PC-9 (cell line): Measurements from ENCODE around the gene SERPINH1. TPM values are rescaled to one million over a fixed set of nuclear protein-coding genes. Genes with fewer than 3 reads are reported as not detected.

ENCODE experiments used
- BruUV-seq: library from RNA; stranded (reverse); fragments of 400-500 nt; replicated peaks from 2 replicates; lab custom pipeline; 2021; lab: Mats Ljungman, UMichigan
- CTCF ChIA-PET: fragments of 300-600 bp; sonication (Branson Sonifier 250); formaldehyde crosslinking; loops from one replicate; lab custom pipeline; 2022; ENCODE audit warnings: antibody characterized with exemption; lab: Charles Lee
- POLR2A ChIA-PET: fragments of 300-600 bp; sonication (Branson Sonifier 250); formaldehyde crosslinking; loops from one replicate; lab custom pipeline; 2022; ENCODE audit warnings: antibody characterized with exemption; ENCODE audit not compliant: unreplicated experiment; lab: Charles Lee
- DNase-seq, 2 experiments: peaks; one replicate each; pipeline versions ENCODE4 v3.0.0 to v3.0.0-alpha.2; 2015 to 2022; ENCODE audit warnings: mixed read lengths in 1 of 2
- H2AFZ ChIP-seq: fragments of 200-600 bp; sonication (generic); 2 replicates; pipeline ENCODE4 v1.8.1; 2017; ENCODE audit warnings: antibody characterized with exemption
- H3F3A ChIP-seq: fragments of 200-600 bp; sonication (generic); 2 replicates; pipeline ENCODE4 v1.8.1; 2017; ENCODE audit warnings: antibody characterized with exemption, mild to moderate bottlenecking, low read depth; ENCODE audit not compliant: insufficient read depth
- H3K27ac ChIP-seq: fragments of 200-600 bp; sonication (generic); 2 replicates; pipeline ENCODE4 v1.6.1; 2016; ENCODE audit warnings: mixed run types
- H3K27me3 ChIP-seq: fragments of 200-600 bp; sonication (generic); 2 replicates; pipeline ENCODE4 v1.6.1; 2016; ENCODE audit warnings: low read depth, mixed run types; ENCODE audit not compliant: insufficient read depth
- H3K36me3 ChIP-seq: fragments of 200-600 bp; sonication (generic); 2 replicates; pipeline ENCODE4 v1.6.1; 2016; ENCODE audit warnings: low read depth, mixed run types
- H3K4me1 ChIP-seq: fragments of 200-600 bp; sonication (generic); replicated peaks from 2 replicates; pipeline ENCODE4 v1.6.1; 2016; ENCODE audit warnings: mixed run types; ENCODE audit not compliant: insufficient read depth
- H3K4me2 ChIP-seq: fragments of 200-600 bp; sonication (generic); 2 replicates; pipeline ENCODE4 v1.6.1; 2017; ENCODE audit warnings: mixed run types
- H3K4me3 ChIP-seq: fragments of 200-600 bp; sonication (generic); 2 replicates; pipeline ENCODE4 v1.6.1; 2016; ENCODE audit warnings: mixed run types
- H3K79me2 ChIP-seq: fragments of 200-600 bp; sonication (generic); 2 replicates; pipeline ENCODE4 v1.6.1; 2017; ENCODE audit warnings: low read depth, mixed run types
- H3K9me2 ChIP-seq: fragments of 200-600 bp; sonication (generic); 2 replicates; pipeline ENCODE4 v1.8.1; 2017; ENCODE audit warnings: mild to moderate bottlenecking; ENCODE audit not compliant: insufficient read depth
- H3K9me3 ChIP-seq: fragments of 200-600 bp; sonication (generic); 2 replicates; pipeline ENCODE4 v1.8.1; 2016; ENCODE audit warnings: low read depth; ENCODE audit not compliant: insufficient read depth
- H4K20me1 ChIP-seq: fragments of 200-600 bp; sonication (generic); 2 replicates; pipeline ENCODE4 v1.8.1; 2017; ENCODE audit not compliant: insufficient read depth
- EZH2 ChIP-seq: fragments of 200-600 bp; sonication (generic); IDR thresholded peaks from 2 replicates; pipeline ENCODE4 v1.8.0; 2017; ENCODE audit warnings: antibody characterized with exemption, low read depth
- intact Hi-C: fragments of 100-400 bp; cut with micrococcal nuclease; formaldehyde crosslinking; loops from one replicate; pipeline ENCODE4 v1.10.0; 2022; ENCODE audit not compliant: unreplicated experiment
- total RNA-seq: library from RNA; stranded (reverse); gene quantifications from 2 replicates; pipeline ENCODE4 v1.2.3, GENCODE V29; 2021
- TF ChIP-seq, protein P1 (sequence below): fragments of 200-600 bp; sonication (generic); conservative IDR thresholded peaks from 2 replicates; pipeline ENCODE4 v1.6.1; 2017; ENCODE audit warnings: mixed run types, antibody characterized with exemption, mild to moderate bottlenecking, moderate library complexity

Gene SERPINH1
- total RNA-seq, 1 experiment from 2014 or later, result 152 TPM

DNA sequence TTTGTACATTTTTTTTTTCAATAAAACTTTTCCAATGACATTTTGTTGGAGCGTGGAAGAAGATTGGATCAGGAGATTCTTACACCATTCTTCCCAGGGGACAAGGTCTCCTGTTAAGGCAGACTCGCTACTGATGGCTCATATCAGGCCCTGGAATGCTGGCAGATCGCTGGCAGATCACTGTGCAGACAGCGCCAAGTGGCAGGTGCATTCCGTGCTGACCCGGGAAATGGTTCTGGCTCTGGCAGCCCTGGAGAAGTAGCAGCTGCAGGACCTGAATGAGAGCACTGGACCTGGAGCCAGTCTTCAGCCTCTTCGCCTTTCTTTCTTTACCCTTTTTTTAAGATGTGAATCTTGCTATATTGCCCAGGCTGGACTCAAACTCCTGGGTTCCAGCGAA is 10.7 kb downstream of the SERPINH1 start:
- TF ChIP-seq EZH2, result no peak
- TF ChIP-seq, protein P1, sequence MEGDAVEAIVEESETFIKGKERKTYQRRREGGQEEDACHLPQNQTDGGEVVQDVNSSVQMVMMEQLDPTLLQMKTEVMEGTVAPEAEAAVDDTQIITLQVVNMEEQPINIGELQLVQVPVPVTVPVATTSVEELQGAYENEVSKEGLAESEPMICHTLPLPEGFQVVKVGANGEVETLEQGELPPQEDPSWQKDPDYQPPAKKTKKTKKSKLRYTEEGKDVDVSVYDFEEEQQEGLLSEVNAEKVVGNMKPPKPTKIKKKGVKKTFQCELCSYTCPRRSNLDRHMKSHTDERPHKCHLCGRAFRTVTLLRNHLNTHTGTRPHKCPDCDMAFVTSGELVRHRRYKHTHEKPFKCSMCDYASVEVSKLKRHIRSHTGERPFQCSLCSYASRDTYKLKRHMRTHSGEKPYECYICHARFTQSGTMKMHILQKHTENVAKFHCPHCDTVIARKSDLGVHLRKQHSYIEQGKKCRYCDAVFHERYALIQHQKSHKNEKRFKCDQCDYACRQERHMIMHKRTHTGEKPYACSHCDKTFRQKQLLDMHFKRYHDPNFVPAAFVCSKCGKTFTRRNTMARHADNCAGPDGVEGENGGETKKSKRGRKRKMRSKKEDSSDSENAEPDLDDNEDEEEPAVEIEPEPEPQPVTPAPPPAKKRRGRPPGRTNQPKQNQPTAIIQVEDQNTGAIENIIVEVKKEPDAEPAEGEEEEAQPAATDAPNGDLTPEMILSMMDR, result no peak
- ChIA-PET POLR2A (interaction anchor here (0.6 kb wide), 1 partner anchor 308 kb away, joined by 4 read pairs; no protein-coding TSS in a partner anchor), CTCF (interaction anchor here (0.6 kb wide), 1 partner anchor 1372 kb away, joined by 4 read pairs; no protein-coding TSS in a partner anchor)
- H3K27me3 ChIP-seq, result no peaks in the 10 kb centered on the region
- peaks cover 54% of the 10 kb centered on the region for H3F3A ChIP-seq
- DNase-seq, result no peak
- H3K9me3 ChIP-seq, result no peaks in the 10 kb centered on the region
- peaks cover 26% of the 10 kb centered on the region; the same call in 1 of the 2 replicates for H4K20me1 ChIP-seq
- H3K4me2 ChIP-seq, result no peak overlapping the region
- peaks cover 8% of the 10 kb centered on the region; the same call in 1 of the 2 replicates for H3K79me2 ChIP-seq
- no peaks in the 10 kb centered on the region for H3K9me2 ChIP-seq
- intact Hi-C loops, result no loop called here
- no peak overlapping the region for H2AFZ ChIP-seq
- no peak overlapping the region for H3K27ac ChIP-seq
- peaks cover 38% of the 10 kb centered on the region for H3K36me3 ChIP-seq
- peaks cover 7% of the 10 kb centered on the region for H3K4me1 ChIP-seq
- no TSS peak for BruUV-seq
- no peak overlapping the region for H3K4me3 ChIP-seq

DNA sequence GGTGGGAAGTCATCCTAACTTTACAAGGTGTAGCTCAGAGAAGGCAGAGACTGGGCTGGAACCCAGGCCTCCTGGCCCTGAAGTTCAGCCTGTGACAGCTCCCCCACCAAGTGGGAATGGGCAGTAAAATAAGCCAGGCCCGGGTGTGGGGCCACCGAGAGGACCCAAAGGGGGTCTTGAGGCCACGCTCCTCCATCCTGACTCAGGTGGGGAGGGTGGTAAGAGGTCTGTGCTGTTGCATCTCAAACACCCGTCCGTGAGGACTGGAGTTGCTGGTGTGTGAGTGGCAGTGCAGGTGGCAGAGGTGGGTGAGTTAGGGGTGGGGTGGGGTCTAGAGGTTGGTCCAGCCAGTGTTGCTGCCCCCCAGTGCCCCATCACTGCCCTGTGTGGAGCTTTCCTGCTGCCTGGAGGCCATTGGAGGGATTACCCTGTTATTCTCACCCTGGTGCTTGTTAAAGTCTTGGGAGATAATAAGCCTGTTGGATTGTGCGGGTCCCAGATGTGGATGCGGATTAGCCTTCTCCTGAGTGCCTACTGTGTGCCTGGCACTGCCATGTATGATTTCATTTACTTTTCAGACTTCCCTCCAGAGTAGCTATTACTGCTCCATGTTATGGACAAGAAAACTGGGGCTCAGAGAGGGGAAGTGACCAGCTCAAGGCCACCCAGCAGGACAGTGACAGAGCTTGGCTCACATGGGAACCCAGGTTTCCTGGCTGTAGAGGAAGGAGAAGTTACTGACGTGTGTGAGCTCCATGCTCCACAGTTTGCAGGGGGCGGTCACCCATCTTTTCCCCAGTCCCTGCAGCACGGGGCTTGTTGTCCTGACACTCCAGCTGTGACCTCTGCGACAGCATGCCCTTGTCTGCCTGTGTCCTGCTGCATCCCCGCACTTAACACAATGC is 12.9 kb downstream of the SERPINH1 start:
- Histone ChIP-seq H3K27me3 (no peaks in the 10 kb centered on the region), H3K4me3 (no peak overlapping the region), H3K36me3 (peaks cover 18% of the 10 kb centered on the region; the same call in 1 of the 2 replicates), H2AFZ (no peak overlapping the region), H3K4me2 (no peak overlapping the region), H3K9me2 (no peaks in the 10 kb centered on the region), H3K27ac (no peak overlapping the region), H3K79me2 (no peaks in the 10 kb centered on the region), H3K9me3 (no peaks in the 10 kb centered on the region), H3K4me1 (peaks cover 7% of the 10 kb centered on the region), H3F3A (peaks cover 46% of the 10 kb centered on the region), H4K20me1 (peaks cover 7% of the 10 kb centered on the region; the same call in 1 of the 2 replicates)
- TF ChIP-seq, protein P1, result no peak
- TF ChIP-seq EZH2, result no peak
- ChIA-PET CTCF (interaction anchor here (0.7 to 1.7 kb wide), 2 partner anchors 11 to 147 kb away, joined by 3 to 4 read pairs; no protein-coding TSS in a partner anchor), POLR2A (interaction anchor here (0.7 kb wide), 1 partner anchor 12 kb away, joined by 4 read pairs; no protein-coding TSS in a partner anchor)
- DNase-seq, result no peak
- intact Hi-C loops, result no loop called here
- BruUV-seq, result no TSS peak

DNA sequence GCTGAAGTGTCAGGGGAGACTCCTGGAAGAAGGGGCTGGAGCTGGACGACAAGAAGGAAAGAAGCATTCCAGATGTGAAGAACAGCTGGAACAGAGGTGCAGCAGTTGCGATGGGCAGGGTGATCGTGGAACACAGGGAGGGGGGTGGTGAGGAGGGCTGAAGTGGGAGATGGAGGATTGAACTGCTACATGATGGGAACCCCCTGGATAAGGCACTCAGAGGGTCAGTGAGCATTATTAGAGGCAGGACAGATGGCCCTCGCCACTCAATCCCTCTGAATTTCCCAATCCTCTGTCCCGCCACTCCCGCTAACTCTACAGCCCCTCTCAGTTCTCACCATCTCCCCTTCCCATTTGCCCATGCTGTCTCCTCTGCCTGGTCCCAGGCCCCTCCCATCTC is 14.0 kb downstream of the SERPINH1 start:
- CTCF ChIA-PET, result interaction anchor here (0.5 to 1.2 kb wide), 4 partner anchors 62 to 1437 kb away, joined by 3 to 8 read pairs (median 6); no protein-coding TSS in a partner anchor
- peaks cover 7% of the 10 kb centered on the region for H3K4me1 ChIP-seq
- H3F3A ChIP-seq, result peaks cover 35% of the 10 kb centered on the region
- H3K4me2 ChIP-seq, result no peak overlapping the region
- no peaks in the 10 kb centered on the region for H3K9me3 ChIP-seq
- H3K36me3 ChIP-seq, result peaks cover 11% of the 10 kb centered on the region; the same call in 1 of the 2 replicates
- intact Hi-C loops, result no loop called here
- no peaks in the 10 kb centered on the region for H3K9me2 ChIP-seq
- TF ChIP-seq EZH2, result no peak
- TF ChIP-seq, protein P1, result no peak
- no peaks in the 10 kb centered on the region for H3K27me3 ChIP-seq
- no peaks in the 10 kb centered on the region for H3K79me2 ChIP-seq
- no peak for DNase-seq
- no peak overlapping the region for H2AFZ ChIP-seq
- BruUV-seq, result no TSS peak
- POLR2A ChIA-PET, result interaction anchor here (0.7 to 0.9 kb wide), 2 partner anchors 13 to 194 kb away, joined by 6 read pairs; no protein-coding TSS in a partner anchor
- H3K27ac ChIP-seq, result no peak overlapping the region
- no peak overlapping the region for H3K4me3 ChIP-seq
- H4K20me1 ChIP-seq, result peaks cover 2% of the 10 kb centered on the region; the same call in 1 of the 2 replicates
